Activated gamma-delta T cell treated with anti-CD3 and anti-CD28 coated beads, Interleukin-2, amount 50 U/mL, for 16 hours (primary cell): ENCODE results near the gene SFXN4.
A peak's percentile ranks its signal among the peaks of the same experiment; 100 is the strongest.
"Not testable (repeated sequence)": the region's sequence is repeated elsewhere in the genome, so short reads cannot be mapped to it uniquely, and the experiment has no call there.

ENCODE experiments used
- DNase-seq: peaks from one replicate; pipeline ENCODE4 v3.0.0-alpha.2; 2020; ENCODE audit warnings: low read depth

Gene SFXN4

DNA sequence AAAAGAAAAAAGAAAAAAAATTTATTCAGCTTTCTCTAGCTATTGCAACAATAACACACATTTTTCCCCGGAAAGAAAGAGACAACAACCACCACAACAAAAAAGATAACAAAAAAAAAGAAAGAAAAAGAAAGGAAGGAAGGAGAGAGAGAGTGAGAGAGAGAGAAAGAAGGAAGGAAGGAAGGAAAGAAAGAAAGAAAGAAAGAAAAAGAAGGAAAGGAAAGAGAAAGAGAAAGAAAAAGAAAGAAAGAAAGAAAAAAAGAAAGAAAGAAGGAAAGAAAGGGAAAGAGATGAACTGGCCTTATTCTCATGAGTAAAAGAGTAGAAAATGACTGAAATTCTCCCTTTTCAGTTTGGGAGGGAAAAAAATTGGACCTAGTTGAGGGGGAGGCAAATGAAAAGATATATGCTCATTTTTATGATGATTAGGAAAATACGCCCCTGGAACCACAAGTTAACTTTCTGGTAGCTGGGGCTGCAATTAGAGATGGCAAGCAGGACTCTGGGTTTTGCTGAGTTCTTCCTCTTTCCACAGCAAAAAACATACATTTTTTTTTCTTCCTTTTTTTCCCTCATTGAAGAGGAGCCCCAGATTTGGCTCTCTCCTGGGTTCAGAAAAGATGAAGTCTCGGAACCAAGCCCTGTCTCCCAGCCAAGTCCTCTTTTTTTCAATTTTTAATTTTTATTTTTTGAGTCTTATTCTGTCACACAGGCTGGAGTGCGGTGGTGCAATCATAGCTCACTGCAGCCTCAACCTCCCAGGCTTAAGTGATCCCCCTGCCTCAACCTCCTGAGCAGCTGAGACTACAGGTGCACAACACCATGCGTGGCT, 25.7 kb upstream of the SFXN4 start:
- DNase-seq = no peak

DNA sequence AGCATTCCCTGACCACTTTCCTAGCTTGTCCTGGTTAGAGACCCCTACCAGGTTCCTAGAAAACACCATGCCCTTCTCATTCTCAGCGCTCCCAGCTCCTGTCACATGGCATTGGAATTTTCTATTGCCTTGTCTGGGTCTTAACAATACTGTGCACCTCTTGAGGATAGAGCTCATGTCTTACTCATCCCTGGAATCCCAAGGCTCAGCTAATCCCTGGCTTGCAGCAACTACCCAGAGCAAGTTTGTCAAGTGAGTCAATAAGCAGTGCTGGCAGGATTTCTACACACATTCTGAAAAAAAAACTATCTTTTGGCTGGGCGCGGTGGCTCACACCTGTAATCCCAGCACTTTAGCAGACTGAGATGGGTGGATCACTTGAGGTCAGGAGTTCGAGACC, 24.8 kb upstream of the SFXN4 start:
- no peak for DNase-seq

DNA sequence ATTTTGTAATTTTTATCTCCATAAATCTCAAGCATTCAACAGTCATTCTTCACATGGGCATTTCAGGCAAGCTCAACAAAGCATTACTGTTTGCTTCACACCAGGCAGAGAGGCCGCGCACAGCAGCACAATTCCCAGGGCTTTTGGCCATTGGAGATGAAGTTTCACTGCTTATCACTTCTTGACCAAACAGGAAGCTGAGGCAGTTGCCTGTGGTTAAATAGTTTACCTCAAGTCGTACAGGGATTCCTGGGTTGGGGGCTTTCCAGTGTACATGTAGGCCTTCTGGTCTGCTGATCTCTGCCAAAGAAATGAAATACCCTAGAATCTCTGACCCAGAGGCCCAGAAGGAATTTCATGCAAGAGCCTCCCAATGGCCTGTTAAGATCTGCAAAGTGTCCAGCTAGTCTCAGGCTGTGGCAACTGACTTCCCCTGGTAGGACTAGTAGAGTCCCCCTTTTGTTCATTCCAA, 24.3 kb upstream of the SFXN4 start:
- no peak for DNase-seq

DNA sequence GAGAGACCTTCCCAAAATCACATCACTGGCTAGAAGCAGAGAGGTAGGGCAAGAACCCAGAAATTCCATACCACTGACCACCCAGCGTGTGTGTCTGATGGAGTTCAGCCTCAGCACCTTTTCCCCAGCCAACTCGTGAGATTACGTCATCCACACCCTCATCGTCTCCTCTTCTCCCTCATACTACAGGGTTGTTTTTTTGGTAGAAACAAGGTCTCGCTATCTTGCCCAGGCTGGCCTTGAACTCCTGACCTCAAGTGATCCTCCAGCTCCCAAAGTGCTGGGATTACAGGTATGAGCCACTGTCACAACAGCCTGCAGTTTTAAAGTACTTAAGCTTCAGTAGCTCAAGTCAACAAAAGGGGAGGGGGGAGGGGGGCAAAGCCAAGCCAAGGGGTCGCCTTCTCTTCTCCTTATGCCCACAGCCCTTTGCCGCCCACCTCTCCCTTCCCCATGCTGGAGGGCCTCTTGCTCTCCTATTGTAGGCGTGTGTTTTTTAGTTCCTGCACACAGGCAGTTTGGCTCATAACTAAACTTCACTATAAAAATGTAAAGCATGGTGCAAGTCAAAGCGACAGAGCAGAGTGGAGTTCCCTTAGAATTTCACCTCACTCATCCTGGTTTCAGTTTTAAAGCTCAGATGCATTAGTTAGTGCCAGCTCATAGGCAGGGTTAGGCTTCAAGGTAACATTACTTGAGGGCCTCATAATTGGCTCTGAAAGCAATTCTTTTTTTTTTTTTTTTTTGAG, 18.3 kb upstream of the SFXN4 start:
- no peak for DNase-seq

DNA sequence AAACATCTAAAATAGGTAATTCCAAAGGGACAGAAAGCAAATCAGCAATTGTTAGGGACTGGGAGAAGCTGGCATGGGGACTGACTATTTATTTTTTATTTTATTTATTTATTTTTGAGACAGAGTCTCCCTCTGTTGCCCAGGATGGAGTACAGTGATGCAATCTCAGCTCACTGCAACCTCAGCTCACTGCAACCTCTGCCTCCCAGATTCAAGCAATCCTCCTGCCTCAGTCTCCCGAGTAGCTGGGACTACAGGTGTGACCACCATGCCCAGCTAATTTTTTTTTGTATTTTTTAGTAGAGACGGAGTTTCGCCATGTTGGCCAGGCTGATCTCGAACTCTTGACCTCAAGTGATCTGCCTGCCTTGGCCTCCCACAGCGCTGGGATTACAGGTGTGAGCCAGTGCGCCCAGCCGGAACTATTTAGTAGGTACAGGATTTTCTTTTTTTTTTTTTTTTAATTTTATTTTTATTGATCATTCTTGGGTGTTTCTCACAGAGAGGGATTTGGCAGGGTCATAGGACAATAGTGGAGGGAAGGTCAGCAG, 15.4 kb upstream of the SFXN4 start:
- not testable (repeated sequence) for DNase-seq

DNA sequence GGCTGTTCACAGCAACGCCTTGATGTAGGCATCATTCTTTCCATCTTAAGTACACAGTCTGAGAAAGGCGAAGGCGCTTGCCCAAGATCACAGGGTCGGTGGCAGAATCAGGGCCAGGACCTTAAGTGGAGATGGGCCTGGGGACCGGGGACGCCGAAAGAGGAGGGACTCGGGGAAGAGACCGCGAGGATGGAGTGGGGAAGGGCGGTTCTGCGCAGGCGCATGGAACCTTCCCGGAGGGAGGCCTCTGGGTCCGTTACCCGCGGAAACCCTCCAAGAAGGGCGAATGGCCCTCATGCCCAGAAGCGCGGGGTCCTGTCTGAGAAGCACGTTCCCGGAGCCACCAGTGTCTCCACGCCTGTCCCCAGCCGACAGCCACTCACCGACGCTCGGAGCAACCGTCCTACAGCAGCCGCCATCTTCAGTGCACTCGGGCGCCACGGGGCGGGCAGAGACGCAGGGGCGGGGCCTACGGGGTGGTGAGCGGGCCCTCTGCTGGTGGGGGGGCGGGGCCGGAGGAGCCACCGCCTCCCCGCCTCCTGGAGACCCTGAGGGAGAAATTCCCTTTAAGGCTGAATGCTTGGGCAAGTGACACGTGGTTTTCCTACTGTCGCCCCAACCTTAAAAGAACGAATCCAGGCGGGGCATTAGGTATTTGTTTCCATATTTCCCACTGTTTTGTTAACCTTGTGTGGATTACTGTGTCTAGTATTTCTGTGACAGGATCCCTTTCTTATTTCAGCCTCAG, 13.0 kb upstream of the SFXN4 start, which contains the start of gene PRDX3:
TSS of gene PRDX3 (minus strand) at position 441 of the 748 bp plus-strand sequence. CDS start at position 419, 22 bp downstream.
- DNase-seq = peak; percentile 86

DNA sequence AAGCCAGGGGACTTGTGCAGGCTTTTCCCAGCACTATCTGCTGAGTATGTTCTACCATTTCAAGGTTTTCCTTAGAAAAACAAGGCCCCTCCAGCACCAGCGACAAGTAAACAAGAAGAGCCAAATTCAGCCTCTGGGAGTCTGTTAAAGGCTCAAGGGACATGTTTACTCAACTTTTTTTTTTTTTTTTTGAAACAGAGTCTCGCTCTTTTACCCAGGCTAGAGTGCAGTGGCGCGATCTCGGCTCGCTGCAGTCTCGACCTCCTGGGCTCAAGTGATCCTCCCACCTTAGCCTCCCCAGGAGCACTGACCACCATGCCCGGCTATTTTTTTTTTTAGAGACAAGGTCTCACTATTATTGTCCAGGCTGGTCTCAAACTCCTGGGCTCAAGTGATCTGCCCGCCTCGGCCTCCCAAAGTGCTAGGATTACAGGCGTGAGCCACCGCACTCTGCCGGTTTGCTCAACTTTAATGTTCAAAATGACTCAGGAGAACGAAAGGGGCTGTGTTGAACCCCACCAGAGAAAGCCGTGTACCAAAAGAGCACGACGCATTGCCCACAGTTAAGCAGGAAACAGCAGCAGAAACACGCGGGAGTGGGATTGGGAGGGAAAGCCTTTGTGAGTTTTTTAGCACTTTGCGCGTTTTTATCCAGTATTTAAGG, 12.3 kb upstream of the SFXN4 start:
- no peak for DNase-seq

DNA sequence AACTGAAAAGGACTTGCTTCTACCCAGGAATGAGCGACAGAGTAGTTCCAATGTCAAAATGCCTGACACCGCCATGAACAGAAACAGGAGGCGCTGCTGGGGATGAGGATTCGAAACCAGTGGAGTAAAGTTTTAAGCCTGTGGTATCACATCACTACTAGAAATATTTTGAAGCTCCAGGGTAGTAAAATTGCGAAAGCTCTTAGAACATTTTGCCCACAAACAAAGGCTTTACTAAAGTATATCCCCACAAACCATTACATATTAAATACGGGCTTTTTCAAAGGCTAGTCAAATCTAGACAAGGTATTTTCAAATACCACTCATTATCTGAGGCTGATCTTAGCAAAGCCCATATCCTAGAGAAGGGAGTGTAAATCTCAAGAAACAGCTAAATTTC, 10.7 kb upstream of the SFXN4 start:
- DNase-seq = no peak

DNA sequence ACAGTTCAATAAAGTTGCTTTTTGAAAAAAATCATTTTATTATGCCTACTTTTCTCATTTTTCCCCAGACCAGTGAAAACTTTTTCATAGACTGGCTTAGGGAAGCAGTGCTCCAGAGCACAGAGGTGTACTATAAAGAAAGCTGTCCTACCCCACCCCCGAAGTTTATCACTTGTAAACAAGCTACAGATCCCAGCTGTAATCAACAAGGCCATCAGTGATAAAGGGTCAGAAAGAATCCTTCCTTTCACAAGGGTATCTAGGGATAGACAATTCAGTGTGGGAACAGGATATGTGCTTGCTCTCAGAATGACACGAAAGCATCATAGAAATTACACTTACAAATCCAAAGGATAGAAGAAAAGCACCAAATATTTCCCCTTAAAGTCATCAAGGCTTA, 8.6 kb upstream of the SFXN4 start:
- DNase-seq = no peak

DNA sequence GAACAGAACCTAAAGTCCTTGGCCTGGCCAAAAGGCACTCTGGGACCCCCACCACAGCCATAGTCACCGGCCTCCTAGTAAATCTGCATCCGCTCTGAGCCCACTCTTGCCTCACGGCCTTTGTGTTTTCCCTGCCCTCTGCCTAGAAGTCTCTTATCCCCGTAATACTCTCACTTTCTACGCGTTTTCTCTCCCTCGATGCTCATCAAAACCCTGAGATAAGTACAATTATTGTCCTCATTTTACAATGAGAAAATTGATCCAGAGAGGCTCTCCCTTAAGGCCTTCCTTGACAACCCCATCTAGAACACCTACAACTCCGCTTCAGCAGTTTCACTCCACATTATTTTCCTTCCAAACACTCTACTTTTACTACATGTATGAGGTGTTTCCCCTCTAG, 1.5 kb upstream of the SFXN4 start:
- DNase-seq = no peak

DNA sequence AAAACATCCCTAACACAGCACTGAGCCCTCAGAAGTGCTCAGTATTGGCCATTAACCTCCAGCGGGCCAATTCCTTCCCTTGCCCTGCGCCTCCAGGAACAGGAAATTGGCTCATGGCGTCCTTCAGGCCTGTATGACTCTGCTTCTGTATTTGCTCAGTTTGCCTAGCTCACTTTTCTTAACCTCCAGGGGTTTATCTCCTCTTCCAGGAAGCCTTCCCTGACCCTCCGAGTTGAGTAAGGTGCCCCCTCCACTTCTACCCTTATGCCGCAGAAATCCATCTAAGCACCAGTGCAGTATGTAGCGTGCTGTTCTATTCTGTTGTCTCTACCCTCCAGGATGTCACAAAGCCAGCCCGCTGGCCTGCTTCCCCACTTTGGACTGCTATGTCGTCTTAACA, 1.1 kb upstream of the SFXN4 start:
- DNase-seq = no peak

DNA sequence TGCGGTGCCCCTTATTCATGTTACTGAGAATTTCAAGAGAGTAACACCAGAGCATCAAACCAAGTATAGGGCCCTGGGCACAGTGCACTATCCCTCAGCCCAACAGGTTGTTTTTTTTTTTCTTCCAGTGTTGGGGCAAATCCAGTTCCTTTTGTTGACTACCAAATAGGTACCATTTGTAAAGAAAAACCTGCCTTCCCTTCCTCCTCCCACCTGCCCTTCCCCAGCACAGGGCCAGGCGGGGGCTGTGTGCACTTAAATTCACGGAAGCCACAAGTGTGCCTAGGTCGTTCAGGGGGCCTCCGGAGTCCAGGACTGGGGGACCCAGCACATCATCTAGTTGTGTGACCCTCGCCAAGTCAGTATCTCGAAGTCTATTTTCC, 595 bp upstream of the SFXN4 start:
- no peak for DNase-seq

DNA sequence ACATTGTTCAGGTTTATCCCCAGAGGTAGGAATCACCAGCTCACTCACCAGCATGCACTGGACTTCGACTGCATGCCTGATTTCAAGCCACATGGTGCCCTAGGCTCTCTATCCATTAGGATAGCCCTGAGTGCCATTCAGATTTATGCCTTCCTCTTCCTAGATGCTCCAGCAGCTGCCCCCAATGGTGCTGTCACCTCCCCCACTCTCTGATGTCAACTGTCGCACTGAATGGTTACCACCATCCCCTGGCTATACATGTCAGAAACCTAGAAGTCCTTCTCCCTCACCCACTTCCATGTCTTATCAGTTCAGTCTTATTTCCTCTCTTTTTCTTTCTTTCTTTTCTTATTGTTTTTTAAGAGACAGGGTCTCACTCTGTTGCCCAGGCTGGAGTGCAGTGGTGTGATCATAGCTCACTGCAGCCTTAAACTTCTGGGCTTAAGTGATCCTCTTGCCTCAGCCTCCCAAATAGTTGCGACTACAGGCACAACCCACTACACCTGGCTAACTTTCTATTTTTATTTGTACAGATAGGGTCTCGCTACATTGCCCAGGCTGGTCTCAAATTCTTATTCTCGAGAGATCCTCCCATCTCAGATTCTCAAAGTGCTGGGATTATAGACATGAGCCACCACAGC, 2.9 kb downstream of the SFXN4 start:
- no peak for DNase-seq

DNA sequence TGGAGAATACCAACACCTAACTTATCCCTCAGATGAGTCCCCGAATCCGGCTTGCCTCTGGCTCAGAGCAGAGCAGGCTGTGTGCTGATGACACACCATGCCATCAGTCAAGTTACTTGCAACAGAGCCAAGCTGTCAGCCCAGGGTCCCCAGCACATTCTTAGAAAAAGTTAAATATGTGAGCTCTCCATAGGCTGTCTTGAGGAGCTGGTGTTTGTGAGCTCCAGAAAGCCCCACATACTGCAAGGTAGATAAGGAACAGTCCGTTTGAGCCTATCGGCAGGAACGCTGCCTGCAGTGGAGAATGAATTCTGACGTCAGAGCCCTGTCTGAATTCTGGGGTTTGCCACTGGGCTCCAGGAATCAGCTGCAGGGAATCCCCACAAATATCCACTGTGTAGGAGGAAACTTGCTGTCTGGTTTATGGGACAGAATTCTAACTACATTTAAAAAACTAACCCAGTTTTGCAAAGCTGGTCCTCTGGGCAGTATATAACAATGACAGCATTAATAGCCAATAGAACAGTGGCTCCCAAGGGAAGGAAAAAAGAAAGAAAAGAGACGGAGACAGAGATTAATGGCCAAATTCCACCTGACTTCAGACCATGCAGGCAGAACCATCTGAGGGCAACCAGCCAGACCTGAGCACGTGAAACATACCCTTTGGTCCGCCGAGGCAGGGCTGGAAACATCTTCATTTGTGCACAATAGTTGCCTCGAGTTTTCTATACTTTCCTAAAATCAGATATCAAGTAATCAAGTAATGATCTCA, 3.6 kb downstream of the SFXN4 start:
- no peak for DNase-seq

DNA sequence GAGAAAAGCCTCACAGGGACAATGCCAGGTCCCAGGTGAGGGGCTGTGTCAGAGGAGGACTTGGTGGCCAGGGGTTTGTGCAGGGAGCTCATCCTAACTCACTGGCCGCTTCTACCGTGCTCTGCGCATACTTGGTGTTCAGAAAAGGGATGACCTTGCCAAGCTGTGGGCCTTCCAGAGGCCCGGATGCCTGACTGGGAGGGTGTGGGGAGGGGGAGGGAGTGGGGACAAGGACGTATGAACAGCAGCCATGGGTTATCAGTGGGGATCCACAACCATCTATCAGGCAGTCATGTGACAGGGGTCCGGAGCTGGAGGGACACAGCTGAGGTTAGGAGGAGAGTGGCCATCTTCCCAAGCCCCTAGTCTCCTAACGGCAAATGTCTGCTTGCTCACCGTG, 6.2 kb downstream of the SFXN4 start:
- no peak for DNase-seq

DNA sequence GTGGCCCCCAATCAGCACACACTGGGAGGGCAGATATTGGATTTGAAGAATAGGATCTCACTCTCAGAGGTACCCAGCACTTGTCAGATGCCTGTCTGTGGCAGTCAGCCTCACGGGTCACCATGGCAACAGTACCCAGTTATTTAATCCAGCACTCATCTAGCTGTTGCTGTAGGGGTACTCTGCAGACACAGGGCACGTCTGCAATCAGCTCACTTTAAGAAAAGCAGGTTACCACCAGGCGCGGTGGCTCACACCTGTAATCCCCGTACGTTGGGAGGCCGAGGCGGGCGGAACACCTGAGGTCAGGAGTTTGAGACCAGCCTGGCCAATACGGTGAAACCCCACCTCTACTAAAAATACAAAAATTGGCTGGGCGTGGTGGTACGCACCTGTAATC, 11.9 kb downstream of the SFXN4 start:
- DNase-seq = no peak

DNA sequence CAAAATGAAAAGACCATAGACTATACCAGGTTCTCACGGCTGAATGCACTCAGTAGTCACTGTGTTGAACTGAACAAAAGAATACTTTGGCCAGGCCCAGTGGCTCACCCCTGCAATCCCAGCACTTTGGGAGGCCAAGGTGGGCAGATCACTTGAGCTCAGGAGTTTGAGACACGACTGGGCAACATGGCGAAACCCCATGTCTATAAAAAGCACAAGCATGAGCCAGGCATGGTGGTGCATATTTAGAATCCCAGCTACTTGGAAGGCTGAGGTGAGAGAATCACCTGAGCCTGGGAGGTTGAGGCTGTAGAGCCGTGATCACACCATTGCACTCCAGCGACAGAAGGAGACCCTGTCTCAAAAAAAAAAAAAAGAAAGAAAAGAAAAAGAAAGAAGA, 12.5 kb downstream of the SFXN4 start:
- no peak for DNase-seq

DNA sequence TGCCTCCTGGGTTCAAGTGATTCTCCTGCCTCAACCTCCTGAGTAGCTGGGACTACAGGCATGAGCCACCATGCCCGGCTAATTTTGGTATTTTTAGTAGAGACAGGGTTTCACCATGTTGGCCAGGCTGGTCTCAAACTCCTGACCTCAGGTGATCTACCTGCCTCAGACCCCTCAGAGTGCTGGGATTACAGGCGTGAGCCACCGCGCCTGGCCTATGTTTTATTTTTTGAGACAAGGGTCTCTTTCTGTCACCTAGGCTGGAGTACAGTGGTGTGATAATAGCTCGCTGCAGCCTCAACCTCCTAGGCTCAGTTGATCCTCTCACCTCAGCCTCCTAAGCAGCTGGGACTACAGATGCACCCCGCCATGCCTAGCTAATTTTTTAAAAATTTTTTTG, 13.9 kb downstream of the SFXN4 start:
- DNase-seq = not testable (repeated sequence)

DNA sequence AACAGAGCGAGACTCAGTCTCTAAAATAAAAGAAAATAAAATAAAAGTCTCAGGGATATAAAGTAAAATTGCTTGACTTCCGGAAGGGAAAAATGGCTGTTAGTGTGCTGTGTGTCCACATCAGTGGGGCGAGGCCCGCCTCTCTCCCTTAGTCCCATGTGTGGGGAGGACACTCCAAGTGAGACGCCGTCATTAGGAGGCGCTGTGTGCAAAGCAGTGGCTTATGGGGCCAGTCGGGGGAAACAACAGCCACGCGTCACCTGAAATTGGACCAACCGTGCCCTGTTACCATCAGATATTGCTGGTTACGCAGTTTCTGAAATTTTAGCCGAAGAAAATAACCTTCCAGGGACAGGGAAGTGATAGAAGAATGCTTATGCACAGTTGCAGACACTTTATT, 15.8 kb downstream of the SFXN4 start:
- DNase-seq = no peak

DNA sequence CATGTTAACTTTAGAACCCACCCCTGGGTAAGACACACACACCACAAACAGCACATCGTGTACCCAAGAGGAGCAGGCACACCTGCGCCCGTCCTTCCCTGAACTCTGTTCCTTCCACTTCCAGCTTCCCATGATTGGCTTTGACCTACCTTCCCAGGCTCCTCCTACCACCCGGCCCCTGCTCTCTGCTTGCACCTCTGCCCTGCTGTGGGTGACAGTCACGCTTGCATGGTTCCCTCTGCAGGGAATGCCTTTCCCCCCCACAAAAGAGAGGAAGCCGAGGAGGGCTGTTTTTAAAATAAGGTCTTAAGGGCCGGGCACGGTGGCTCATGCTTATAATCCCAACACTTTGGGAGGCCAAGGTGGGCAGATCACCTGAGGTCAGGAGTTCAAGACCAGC, 16.4 kb downstream of the SFXN4 start:
- no peak for DNase-seq

DNA sequence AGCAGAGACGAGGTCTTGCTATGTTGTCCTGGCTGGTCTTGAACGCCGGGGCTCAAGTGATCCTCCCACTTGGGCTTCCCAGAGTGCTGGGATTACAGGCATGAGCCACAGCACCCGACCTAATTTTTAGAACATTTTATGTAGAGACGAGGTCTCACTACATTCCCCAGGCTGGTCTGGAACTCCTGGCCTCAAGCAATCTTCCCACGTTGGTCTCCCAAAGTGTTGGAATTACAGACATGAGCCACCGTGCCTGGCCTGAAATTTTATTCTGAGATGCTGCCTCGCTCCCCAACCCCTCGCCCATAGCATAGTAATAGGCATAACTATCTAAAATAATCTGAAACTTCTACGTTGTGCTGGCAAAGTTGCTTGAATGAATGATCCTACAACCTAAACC, 21.9 kb downstream of the SFXN4 start:
- DNase-seq = no peak
